IPS-18c (cell line): Measurements from ENCODE around the gene CLSTN2.

Experiments used
- H3K4me3 ChIP-seq: 2 replicates; pipeline ENCODE4 v1.7.0; 2013; ENCODE audit warnings: low read depth, mild to moderate bottlenecking, low read length, moderate library complexity; ENCODE audit not compliant: insufficient read depth
- H3K9me3 ChIP-seq: one replicate; pipeline ENCODE4 v1.6.1; 2013; ENCODE audit warnings: mild to moderate bottlenecking, low read length, moderate library complexity; ENCODE audit not compliant: control insufficient read depth, insufficient read depth

CLSTN2 gene

GRCh38 chr3:140341203-140341602 lies 406.2 kb downstream of the CLSTN2 start:
- H3K4me3 ChIP-seq = no peak overlapping the region
- H3K9me3 ChIP-seq = no peaks in the 10 kb centered on the region

DNA sequence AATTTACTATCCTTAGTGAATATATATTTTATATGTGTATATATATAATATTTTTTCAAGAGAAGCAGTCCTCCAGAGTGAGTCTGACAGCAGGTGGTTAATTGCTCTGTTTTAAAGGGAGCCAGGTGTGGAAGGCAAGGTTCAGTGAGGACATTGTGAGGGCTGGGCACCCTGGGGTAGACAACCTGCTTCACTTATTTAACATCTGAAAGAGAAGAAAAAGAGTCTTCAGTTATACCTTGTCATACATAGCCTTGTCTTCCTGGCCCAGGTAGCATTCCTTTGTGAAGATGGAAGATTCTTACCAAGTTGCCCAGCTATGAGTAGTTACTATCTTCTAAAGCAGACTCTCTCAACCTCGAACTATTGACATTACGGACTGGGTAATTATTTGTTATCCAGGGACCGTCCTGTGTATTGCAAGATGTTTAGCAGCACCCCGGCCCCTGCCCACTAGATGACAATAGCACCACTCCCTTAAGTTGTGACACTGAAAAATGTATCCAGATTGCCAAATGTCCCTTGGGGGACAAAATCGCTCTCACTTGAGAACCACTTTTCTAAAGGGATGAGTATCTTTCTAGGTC lies 406.9 kb downstream of the CLSTN2 start:
- no peaks in the 10 kb centered on the region for H3K9me3 ChIP-seq
- H3K4me3 ChIP-seq = no peak overlapping the region

GRCh38 chr3:140342668-140343067 lies 407.7 kb downstream of the CLSTN2 start:
- no peak overlapping the region for H3K4me3 ChIP-seq
- no peaks in the 10 kb centered on the region for H3K9me3 ChIP-seq

DNA sequence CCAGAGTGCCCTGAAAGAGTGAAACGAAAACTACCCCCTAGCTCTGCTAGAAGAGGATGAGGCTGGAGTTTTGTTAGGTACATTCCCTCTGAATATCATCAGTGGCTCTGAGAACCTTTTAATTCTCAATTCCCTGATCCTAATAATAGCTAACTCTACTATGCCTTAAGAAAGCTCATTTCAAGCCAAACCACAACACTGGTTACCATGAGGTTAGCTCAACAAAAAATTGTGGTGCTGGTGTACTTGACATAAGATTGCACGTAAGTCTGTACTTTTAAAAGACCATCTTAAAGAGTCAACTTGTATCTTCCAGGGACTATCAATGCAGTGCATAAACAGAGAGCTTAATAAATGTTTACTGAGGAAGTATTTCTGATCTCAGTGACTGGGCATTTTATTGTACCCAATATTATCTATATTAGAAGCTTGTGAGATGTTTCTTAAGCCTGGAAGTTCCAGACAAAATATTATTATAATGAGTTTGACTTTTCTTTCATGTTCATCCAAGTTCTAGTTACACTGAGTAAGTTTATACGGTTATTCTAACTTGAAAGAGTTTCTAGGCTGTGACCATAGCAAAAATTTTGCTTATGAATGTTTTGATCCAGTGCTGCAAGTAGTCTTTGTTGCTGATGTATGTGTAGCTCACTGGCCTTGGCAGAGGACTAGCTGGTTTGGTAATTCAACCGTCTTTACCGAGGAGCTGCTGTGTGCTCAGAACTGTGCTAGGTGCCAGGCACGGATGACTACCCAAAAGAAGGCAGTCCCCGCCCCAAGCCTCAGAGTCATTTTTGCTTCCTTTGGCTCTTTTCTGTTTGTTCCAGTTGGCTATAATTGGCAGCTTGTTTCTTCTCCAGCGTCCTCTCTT lies 408.5 kb downstream of the CLSTN2 start:
- Histone ChIP-seq H3K9me3 (no peaks in the 10 kb centered on the region), H3K4me3 (no peak overlapping the region)

- Histone ChIP-seq H3K9me3 (no peaks in the 10 kb centered on the region), H3K4me3 (no peak overlapping the region)
These were observed 409.1 kb downstream of the CLSTN2 start for GRCh38 chr3:140344082-140344454.

DNA sequence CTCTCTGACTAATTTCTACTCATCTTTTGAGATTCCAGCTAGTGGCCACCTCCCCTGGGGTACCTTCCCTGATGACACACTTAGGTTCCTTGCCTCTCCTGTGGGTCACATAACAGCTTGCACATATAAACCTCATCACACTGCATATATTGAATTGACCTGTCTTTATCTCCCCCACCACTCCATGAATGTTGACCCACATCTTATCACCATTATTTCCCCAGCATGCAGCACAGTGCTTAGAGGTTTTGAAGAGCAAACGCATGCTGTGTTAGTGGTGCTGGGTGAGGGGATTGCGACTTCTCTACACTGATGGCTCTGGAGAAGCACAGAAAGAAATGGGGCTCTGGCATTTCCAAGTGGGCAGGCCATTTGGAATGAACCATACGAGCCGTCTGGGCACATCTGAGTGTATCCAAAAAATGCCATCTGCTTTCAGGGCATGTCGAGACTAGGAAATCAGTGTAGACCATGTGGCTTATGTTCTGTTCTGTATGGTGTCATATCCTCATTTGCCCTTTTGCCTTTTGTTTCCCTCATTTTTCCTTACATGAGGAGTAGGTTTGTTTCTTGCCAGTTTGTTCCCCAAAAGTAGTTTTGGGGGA lies 409.7 kb downstream of the CLSTN2 start:
- Histone ChIP-seq H3K4me3 (no peak overlapping the region), H3K9me3 (no peaks in the 10 kb centered on the region)

DNA sequence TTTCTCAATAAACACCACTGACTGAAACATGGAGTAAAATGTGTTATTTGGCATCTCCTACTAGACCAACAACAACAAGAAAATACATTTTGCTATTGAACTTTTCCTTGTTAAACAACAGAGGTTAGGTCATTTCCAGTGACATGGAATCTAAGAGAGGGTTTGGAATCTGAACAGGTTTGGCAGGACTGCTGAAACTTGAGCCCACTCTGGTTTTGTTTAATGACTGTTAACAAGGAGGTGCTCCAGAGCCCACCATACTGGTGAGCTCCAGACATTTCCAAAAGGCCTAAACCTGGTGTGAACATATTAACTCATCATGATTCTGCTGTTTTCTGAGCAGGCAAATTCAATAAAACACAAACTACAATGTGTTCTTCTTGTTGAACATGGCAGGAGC lies 412.2 kb downstream of the CLSTN2 start:
- no peaks in the 10 kb centered on the region for H3K9me3 ChIP-seq
- no peak overlapping the region for H3K4me3 ChIP-seq

DNA sequence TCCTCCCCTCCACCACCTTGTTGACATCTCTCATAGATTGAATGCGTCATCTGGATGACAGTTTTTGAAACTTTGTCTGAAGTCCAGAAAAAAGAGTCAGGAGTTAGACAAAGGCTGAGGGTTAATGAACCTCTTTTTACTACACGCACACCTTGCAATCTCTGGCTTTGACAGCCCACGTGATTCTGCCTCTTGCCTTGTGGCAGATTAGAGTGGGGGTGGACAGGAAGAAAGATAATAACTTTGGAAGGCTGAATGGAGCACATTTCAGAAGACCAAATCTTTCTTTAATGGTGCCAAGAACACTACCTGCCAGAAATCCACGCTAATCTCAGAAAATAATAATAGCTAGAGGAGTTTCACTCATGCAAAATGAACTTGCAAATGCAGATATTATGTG lies 415.0 kb downstream of the CLSTN2 start:
- H3K9me3 ChIP-seq = no peaks in the 10 kb centered on the region
- H3K4me3 ChIP-seq = no peak overlapping the region

DNA sequence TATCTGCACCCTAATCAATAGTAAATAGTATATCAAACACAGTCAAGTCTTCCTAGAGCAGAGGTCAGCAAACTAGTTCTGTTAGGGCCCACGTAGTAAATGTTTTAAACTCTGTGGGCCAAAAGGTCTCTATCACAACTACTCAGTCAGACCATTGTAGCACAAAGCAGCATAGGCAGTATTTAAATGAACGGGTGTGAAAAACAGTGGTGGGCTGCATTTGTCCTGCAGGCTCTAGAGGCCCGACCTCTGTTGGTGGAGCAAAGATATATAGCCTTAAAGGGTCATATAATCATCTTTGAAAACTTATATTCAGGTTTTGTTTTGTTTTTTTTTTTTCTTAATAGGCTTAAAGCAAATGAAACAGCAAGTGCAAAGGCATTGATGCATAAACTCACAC lies 416.5 kb downstream of the CLSTN2 start:
- Histone ChIP-seq H3K9me3 (no peaks in the 10 kb centered on the region), H3K4me3 (no peak overlapping the region)

DNA sequence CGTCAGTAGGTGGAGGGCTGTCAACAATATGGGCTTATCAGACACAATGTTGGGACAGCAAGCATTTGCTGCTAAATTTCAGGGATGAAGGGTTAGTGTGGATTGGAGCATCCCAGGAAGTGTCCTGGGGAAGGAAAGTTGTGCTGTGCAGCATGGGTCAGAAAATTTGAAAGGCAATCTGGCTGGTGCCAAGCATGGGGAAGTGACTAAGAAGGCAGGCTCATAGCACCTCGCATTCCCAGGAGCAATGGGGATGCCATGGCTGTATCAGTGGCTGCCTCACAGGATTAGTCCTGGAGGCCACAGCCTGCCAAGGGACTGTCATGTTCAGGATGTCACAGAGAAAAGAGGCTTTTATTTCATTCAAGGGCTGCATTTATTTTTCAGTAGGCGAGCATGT lies 420.5 kb downstream of the CLSTN2 start:
- Histone ChIP-seq H3K4me3 (no peak overlapping the region), H3K9me3 (no peaks in the 10 kb centered on the region)

- H3K4me3 ChIP-seq = no peak overlapping the region
- H3K9me3 ChIP-seq = no peaks in the 10 kb centered on the region
These were observed 423.7 kb downstream of the CLSTN2 start for GRCh38 chr3:140358686-140359085.

GRCh38 chr3:140359233-140359995 lies 424.4 kb downstream of the CLSTN2 start:
- Histone ChIP-seq H3K9me3 (no peaks in the 10 kb centered on the region), H3K4me3 (no peak overlapping the region)

DNA sequence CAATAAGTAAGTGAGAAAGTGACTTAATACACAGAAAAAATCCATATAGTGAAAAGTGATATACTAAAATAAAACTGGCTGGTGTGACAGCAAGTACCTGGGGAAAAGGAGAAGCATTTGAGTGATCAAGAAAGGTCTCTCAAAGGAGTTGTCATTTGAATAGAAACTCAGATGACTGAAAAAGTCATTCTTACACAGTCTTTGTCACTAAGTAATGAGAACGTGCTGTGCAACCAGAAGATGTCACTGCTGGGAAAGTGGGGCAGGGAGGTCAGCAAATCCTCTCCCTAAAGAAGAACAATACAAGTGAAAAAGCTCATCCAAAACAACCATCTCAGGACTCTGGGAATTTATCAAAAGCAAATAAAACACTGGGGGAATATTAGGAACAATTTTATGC lies 425.3 kb downstream of the CLSTN2 start:
- H3K9me3 ChIP-seq = no peaks in the 10 kb centered on the region
- no peak overlapping the region for H3K4me3 ChIP-seq

DNA sequence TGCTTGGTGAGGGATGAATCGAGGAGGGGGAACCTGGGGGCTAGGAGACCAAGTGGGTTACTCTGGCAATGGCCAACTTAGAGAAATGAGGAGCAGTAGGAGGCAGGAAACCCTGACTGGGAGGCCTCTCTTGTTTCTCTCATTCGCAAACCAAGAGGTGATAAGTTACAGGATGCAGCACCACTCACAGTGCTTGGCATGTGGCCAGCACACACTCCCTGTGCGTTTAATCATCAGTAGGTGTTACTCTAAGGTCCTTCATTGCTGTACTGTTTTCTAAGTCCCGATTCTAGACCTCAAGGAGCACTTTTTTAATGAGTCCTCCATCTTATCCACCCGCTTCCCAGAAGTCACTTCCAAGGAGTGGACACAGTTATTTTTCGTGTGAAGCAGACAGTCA lies 428.8 kb downstream of the CLSTN2 start:
- H3K4me3 ChIP-seq = no peak overlapping the region

GRCh38 chr3:140365872-140366697 lies 431.1 kb downstream of the CLSTN2 start:
- Histone ChIP-seq H3K9me3 (no peaks in the 10 kb centered on the region), H3K4me3 (no peak overlapping the region)

More for the DNA sequence above, 428.8 kb downstream of the CLSTN2 start:
- no peaks in the 10 kb centered on the region for H3K9me3 ChIP-seq

DNA sequence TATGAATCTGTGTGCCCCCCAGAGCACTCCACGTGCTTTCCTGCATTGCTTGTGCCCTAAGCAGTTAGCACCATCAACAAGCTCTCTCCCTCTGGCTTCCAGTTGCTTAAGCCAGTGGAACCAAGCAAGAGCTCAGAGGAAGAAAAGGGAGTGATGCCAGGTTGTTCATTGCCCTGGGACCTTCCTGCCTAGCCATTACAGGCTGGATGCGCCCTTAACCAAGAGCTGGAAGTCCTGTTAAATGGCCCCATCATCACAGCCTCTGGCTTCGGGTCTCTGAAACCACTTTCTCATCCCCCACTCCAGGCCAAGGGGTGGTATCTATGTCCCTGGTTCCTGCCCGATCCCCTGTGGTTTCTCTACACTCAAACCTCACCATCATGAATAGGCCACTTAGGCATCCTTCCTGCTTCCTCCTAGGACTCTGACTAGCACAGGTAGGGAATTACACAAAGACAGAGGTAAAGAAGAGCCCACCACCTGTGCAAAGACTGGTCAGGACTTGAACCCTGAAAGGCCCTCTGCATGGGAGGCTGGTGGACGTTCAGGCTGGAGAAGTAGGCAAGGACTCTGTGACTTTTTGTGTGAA lies 433.3 kb downstream of the CLSTN2 start:
- Histone ChIP-seq H3K4me3 (no peak overlapping the region), H3K9me3 (no peaks in the 10 kb centered on the region)

DNA sequence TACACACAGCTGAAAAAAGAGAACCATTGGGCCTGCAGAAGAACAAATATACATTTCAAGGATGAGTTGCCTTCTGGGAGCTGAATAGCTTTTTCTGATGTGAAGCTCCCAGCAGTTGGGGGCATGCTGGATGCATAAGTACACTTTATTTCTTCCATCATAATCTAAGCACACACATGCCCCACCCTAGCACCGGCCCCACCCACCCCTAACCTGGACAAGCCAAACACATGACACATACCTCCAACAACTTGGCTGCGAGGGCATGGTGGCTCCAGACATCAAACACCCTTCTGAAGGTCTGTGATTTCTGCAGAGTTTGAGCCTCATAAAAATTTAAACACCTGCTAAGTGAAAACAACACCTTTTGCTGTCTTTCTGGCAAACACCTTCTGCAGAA lies 435.7 kb downstream of the CLSTN2 start:
- no peak overlapping the region for H3K4me3 ChIP-seq
- no peaks in the 10 kb centered on the region for H3K9me3 ChIP-seq
